GM18499 (cell line): ENCODE results near the gene BMI1.

ENCODE experiments used
- ATAC-seq: cut with Tn5 transposase; IDR thresholded peaks from one replicate; pipeline ENCODE4 v1.9.1; 2021; ENCODE audit warnings: moderate number of reproducible peaks; ENCODE audit not compliant: insufficient read depth, unreplicated experiment

Gene BMI1

GRCh38 chr10:22365233-22365632, 44.3 kb downstream of the BMI1 start:
- no peak for ATAC-seq

GRCh38 chr10:22365644-22366434, 44.9 kb downstream of the BMI1 start:
- ATAC-seq: no peak

GRCh38 chr10:22366435-22366703, 45.5 kb downstream of the BMI1 start:
- no peak for ATAC-seq

- ATAC-seq: no peak
Observed at GRCh38 chr10:22366771-22367170, 45.9 kb downstream of the BMI1 start.

GRCh38 chr10:22367471-22367870, 46.6 kb downstream of the BMI1 start:
- ATAC-seq: no peak

- no peak for ATAC-seq
Observed at GRCh38 chr10:22368402-22368801, 47.5 kb downstream of the BMI1 start.

GRCh38 chr10:22368981-22369380, 48.1 kb downstream of the BMI1 start:
- ATAC-seq: no peak

GRCh38 chr10:22369434-22370072, 48.7 kb downstream of the BMI1 start:
- no peak for ATAC-seq

GRCh38 chr10:22370320-22370719, 49.4 kb downstream of the BMI1 start:
- no peak for ATAC-seq

- ATAC-seq: no peak
Observed at GRCh38 chr10:22372298-22372697, 51.4 kb downstream of the BMI1 start.

- ATAC-seq: no peak
Observed at GRCh38 chr10:22372917-22373316, 52.0 kb downstream of the BMI1 start.

- ATAC-seq: no peak
Observed at GRCh38 chr10:22374489-22375126, 53.7 kb downstream of the BMI1 start.

GRCh38 chr10:22379059-22379458, 58.2 kb downstream of the BMI1 start:
- ATAC-seq: peak; percentile 52
